Right atrium auricular region (tissue), 2 donors: ENCODE measurements around the gene HYI. TPM values are rescaled to one million over a fixed set of nuclear protein-coding genes. Genes with fewer than 3 reads are reported as not detected.
"Not testable (repeated sequence)": the region's sequence is repeated elsewhere in the genome, so short reads cannot be mapped to it uniquely, and the experiment has no call there.

Experiments
- DNase-seq: peaks from one replicate; pipeline ENCODE4 v3.0.0-alpha.2; 2019; ENCODE audit warnings: low spot score
- H3K27ac ChIP-seq, 2 donors: fragments of 200-600 bp; sonication (generic); 1 replicate in 1 of 2; 2 replicates in 1 of 2; pipeline ENCODE4 v1.5.1; 2016 to 2019
- H3K27me3 ChIP-seq, 2 donors: fragments of 200-600 bp; sonication (generic); one replicate each; pipeline versions ENCODE4 v1.5.1 to v1.6.0; 2017 to 2019
- H3K36me3 ChIP-seq: fragments of 200-600 bp; sonication (generic); one replicate; pipeline ENCODE4 v1.5.1; 2016
- H3K4me1 ChIP-seq, 2 donors: fragments of 200-600 bp; sonication (generic); one replicate each; pipeline versions ENCODE4 v1.5.1 to v1.6.0; 2017 to 2019
- H3K4me3 ChIP-seq, 2 donors: fragments of 200-600 bp; sonication (generic); 1 replicate in 1 of 2; 2 replicates in 1 of 2; pipeline ENCODE4 v1.5.1; 2017 to 2019; ENCODE audit warnings: mild to moderate bottlenecking in 1 of 2, moderate library complexity in 1 of 2
- H3K9me3 ChIP-seq, 2 donors: fragments of 200-600 bp; sonication (generic); one replicate each; pipeline ENCODE4 v1.5.1; 2019
- total RNA-seq, 2 donors: library from RNA; depleted of rRNA; stranded (reverse); fragments of >200 nt; gene quantifications; one replicate each; pipeline ENCODE4 v1.1.0, GENCODE V29; 2016
- TF ChIP-seq, protein P1 (sequence below), 2 donors: fragments of 200-600 bp; sonication (generic); IDR thresholded peaks; one replicate each; pipeline ENCODE4 v1.5.1; 2019; ENCODE audit warnings: antibody characterized with exemption in 2 of 2

HYI gene
- total RNA-seq, 2 donors from 2014 or later, result 17.3 to 23.0 TPM

DNA sequence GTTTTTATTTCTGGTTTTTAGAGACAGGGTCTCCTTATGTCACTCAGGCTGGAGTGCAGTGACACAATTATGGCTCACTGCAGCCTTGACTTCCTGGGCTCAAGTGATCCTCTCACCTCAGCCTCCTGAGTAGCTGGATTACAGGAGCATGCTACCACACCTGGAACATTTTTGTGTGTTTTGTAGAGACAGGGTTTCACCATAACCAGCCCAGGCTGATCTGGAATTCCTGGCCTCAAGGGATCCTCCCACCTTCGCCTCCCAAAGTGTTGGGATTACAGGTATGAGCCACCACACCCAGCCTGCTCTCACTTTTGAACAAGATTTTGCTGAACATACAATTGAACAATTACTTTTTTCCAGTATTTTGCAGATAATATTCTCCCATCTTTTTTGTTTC is 24.0 kb upstream of the HYI start:
- Histone ChIP-seq H3K4me3 (no peak overlapping the region), H3K9me3 (no peaks in the 10 kb centered on the region), H3K27me3 (no peaks in the 10 kb centered on the region), H3K4me1 (no peaks in the 10 kb centered on the region), H3K27ac (no peak overlapping the region), H3K36me3 (no peaks in the 10 kb centered on the region)
- TF ChIP-seq, protein P1, sequence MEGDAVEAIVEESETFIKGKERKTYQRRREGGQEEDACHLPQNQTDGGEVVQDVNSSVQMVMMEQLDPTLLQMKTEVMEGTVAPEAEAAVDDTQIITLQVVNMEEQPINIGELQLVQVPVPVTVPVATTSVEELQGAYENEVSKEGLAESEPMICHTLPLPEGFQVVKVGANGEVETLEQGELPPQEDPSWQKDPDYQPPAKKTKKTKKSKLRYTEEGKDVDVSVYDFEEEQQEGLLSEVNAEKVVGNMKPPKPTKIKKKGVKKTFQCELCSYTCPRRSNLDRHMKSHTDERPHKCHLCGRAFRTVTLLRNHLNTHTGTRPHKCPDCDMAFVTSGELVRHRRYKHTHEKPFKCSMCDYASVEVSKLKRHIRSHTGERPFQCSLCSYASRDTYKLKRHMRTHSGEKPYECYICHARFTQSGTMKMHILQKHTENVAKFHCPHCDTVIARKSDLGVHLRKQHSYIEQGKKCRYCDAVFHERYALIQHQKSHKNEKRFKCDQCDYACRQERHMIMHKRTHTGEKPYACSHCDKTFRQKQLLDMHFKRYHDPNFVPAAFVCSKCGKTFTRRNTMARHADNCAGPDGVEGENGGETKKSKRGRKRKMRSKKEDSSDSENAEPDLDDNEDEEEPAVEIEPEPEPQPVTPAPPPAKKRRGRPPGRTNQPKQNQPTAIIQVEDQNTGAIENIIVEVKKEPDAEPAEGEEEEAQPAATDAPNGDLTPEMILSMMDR (IDR thresholded peaks at IDR 0.05), result no peak
- DNase-seq, result no peak

DNA sequence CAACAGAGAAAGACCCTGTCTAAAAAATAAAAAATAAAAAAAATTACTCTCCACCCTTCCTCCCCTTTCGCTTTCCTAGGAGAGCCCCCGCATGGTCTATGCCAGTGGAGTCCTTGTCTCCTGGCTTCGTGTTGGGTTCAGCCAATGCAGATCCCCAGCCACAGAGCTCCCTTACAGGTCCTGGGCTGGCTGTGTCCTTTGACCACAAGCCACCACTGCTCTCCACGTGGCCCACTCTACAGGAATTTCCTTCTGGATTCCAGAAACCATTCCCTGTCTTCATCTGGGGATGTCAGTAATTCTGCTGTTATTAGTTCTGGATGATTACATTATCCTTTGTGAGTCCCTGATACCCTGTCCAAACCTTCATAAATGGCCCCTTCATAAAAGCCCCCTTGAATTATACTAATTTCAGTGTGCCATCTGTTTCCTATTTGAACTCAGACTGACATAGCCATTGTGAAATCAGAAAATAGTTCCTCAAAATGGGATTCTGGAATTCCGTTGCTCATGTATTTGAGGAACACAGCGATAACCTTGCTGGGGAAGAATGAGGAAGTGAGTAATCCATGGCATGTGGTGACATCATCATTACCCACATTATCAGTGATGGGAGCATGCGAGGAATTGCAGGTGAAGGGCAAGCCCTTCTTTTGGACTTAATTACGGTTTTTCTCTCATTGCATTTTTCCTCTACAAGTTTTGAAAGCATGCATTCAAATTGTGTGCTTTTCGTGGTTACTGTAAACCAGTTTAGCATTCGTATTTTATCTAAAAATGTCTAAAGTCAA is 22.1 kb upstream of the HYI start:
- H3K27ac ChIP-seq, H3K4me3 ChIP-seq, H3K9me3 ChIP-seq, H3K27me3 ChIP-seq, DNase-seq, H3K4me1 ChIP-seq, H3K36me3 ChIP-seq: not testable (repeated sequence)

DNA sequence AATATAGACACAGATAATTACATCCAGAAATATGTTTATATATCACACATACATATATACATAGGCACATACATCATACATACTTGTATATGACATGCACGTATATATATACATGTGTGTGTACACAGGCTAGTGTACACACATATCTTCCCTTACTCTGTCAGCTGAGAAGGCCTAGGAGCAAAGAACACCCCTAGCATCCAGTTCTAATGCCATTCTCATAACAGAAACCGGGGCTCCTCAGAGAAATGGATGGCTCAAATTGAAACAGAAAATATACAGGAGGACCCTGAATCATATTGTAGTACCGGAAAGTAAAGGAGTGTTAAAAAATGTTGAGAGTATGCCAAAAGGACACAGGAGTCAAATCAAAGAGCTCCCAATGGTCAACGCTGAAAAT is 19.7 kb upstream of the HYI start:
- H3K36me3 ChIP-seq, result no peaks in the 10 kb centered on the region
- no peak for DNase-seq
- no peaks in the 10 kb centered on the region for H3K27me3 ChIP-seq
- no peak overlapping the region for H3K4me3 ChIP-seq
- no peaks in the 10 kb centered on the region for H3K9me3 ChIP-seq
- TF ChIP-seq, protein P1 (IDR thresholded peaks at IDR 0.05), result no peak
- H3K4me1 ChIP-seq, result no peaks in the 10 kb centered on the region
- H3K27ac ChIP-seq, result no peak overlapping the region

DNA sequence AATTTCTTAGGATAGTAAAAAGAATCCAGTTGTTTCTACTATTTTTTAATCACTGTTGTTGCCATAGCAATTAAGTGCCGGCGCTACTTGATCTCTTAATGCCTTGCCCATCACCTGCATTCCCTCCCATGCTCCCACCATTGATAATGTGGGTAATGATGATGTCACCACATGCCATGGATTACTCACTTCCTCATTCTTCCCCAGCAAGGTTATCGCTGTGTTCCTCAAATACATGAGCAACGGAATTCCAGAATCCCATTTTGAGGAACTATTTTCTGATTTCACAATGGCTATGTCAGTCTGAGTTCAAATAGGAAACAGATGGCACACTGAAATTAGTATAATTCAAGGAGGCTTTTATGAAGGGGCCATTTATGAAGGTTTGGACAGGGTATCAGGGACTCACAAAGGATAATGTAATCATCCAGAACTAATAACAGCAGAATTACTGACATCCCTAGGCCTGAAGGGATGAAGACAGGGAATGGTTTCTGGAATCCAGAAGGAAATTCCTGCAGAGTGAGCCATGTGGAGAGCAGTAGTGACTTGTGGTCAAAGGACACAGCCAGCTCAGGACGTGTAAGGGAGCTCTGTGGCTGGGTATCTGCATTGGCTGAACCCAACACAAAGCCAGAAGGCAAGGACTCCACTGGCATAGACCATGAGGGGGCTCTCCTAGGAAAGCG is 18.9 kb upstream of the HYI start:
- H3K36me3 ChIP-seq, H3K4me3 ChIP-seq, DNase-seq, H3K4me1 ChIP-seq, H3K27me3 ChIP-seq, H3K27ac ChIP-seq, H3K9me3 ChIP-seq: not testable (repeated sequence)

DNA sequence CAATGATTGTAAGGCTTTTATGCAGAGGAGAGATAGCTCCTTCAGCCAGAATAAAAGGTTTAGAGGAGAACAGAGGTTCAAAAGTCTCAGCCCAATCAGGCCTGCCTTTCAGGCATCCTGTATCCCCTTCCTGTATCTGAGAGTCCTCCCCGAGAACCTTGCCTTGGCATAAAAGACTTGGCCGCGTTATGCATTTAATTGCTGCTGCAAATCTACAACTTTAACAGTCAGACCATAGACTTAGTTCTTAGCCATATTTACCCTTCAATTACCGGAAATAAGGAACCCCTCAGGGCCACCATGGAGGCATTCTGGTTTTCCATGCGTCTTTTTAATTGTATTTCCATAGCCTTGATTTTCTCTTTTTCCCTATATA is 18.3 kb upstream of the HYI start:
- TF ChIP-seq, protein P1 (IDR thresholded peaks at IDR 0.05), result no peak
- H3K27me3 ChIP-seq, result no peaks in the 10 kb centered on the region
- no peaks in the 10 kb centered on the region for H3K4me1 ChIP-seq
- no peaks in the 10 kb centered on the region for H3K9me3 ChIP-seq
- H3K36me3 ChIP-seq, result no peaks in the 10 kb centered on the region
- DNase-seq, result no peak
- no peak overlapping the region for H3K27ac ChIP-seq
- no peak overlapping the region for H3K4me3 ChIP-seq

DNA sequence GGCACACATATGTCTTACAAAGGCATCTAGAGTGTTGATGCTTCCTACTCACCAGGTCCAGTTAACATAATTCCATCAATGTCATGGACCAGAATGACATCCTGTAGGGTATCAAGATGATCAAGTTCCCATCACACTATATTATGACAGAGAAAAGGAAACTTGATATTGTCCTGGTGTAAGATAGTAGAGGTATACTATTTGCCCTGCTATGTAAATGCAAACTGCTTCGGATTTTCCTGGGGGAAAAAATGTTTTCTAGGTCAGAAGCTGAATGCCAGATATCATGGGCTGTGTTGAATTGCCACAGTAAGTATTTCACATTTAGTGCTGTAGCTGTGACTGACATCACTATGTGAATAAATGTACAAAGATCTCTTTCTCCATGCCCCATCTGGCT is 16.2 kb upstream of the HYI start:
- Histone ChIP-seq H3K4me1 (no peaks in the 10 kb centered on the region), H3K27ac (no peak overlapping the region), H3K4me3 (no peak overlapping the region), H3K9me3 (no peaks in the 10 kb centered on the region), H3K27me3 (no peaks in the 10 kb centered on the region), H3K36me3 (no peaks in the 10 kb centered on the region)
- TF ChIP-seq, protein P1 (IDR thresholded peaks at IDR 0.05), result no peak
- no peak for DNase-seq
